ENCODE results near the gene MRPL34. TPM values are rescaled to one million over a fixed set of nuclear protein-coding genes. Genes with fewer than 3 reads are reported as not detected.
A peak's percentile ranks its signal among the peaks of the same experiment; 100 is the strongest.

The MRPL34 gene
- polyA plus RNA-seq, 2 donors = 72.1 to 102 TPM

- H3K4me3 ChIP-seq (ENCODE audit: low read depth in 1 of 2, low read length in 2 of 2) = no peak overlapping the region
- 79 to 89% methylated on average over 11 of the region's 11 CpGs for WGBS, 2 donors
- H3K4me1 ChIP-seq (ENCODE audit: control insufficient read depth in 2 of 2, insufficient read depth in 2 of 2, low read length in 1 of 2) = no peaks in the 10 kb centered on the region
- no peak overlapping the region for H3K27ac ChIP-seq (ENCODE audit: low read depth in 2 of 2, low read length in 1 of 2)
- peaks cover 0 to 3% of the 10 kb centered on the region in 2 donors for H3K9me3 ChIP-seq (ENCODE audit: control insufficient read depth in 2 of 2, insufficient read depth in 1 of 2, low read depth in 1 of 2, low read length in 1 of 2)
- peaks cover 9 to 39% of the 10 kb centered on the region in 2 donors for H3K36me3 ChIP-seq (ENCODE audit: control insufficient read depth in 2 of 2, insufficient read depth in 2 of 2, low read length in 1 of 2)
- no peaks in the 10 kb centered on the region for H3K27me3 ChIP-seq (ENCODE audit: control insufficient read depth in 1 of 2, insufficient read depth in 2 of 2, low read length in 2 of 2)
Observed at GRCh38 chr19:17320435-17320834, 14.8 kb downstream of the MRPL34 start.

DNA sequence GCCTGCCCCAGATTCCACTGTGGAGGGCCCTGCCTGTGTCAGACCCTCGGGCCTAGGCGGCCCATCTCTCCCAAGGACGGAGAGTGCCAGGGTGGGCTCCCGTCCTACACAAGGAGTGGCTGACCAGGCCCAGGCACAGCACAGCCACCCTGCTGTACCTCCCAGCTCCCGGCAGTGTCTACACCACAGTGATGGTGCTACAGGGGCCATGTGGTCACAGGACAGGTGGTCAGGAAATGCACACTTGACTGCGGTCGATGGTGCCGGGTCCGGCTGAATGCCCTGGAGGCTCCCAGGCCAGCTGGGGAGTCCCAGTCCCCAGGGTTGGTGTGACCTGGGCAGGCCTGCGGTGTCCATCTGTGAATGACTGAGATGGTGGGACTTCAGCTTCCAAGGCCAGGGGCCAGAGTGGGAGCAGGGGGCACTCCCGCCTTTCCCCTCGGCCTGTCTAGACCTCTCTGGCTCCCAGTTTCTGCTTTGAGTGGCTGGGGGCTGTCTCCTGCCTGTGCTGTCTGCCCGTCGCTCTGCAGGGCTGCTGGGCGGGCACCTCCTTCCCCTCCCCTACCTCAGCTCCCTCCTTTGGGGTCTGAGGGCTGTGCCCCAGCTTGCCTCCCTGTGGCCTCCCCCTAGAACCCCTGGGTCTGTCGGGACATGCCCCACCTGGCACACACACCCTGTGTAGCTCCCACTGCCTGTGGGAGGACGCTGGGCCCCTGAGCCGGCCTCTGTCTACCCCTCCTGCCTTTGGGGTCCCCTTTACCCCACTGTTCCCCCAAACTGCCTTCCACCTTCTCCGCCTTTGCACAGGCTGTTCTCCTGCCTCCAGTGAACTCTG, 16.2 kb downstream of the MRPL34 start:
- Histone ChIP-seq H3K27ac (ENCODE audit: low read depth in 2 of 2, low read length in 1 of 2) (no peak overlapping the region), H3K4me1 (ENCODE audit: control insufficient read depth in 2 of 2, insufficient read depth in 2 of 2, low read length in 1 of 2) (no peaks in the 10 kb centered on the region), H3K4me3 (ENCODE audit: low read depth in 1 of 2, low read length in 2 of 2) (no peak overlapping the region), H3K27me3 (ENCODE audit: control insufficient read depth in 1 of 2, insufficient read depth in 2 of 2, low read length in 2 of 2) (no peaks in the 10 kb centered on the region), H3K9me3 (ENCODE audit: control insufficient read depth in 2 of 2, insufficient read depth in 1 of 2, low read depth in 1 of 2, low read length in 1 of 2) (no peaks in the 10 kb centered on the region), H3K36me3 (ENCODE audit: control insufficient read depth in 2 of 2, insufficient read depth in 2 of 2, low read length in 1 of 2) (peaks cover 5 to 31% of the 10 kb centered on the region in 2 donors)
- 82 to 85% methylated on average over 19 of the region's 19 CpGs for WGBS, 2 donors

- no peaks in the 10 kb centered on the region for H3K4me1 ChIP-seq (ENCODE audit: control insufficient read depth in 2 of 2, insufficient read depth in 2 of 2, low read length in 1 of 2)
- H3K4me3 ChIP-seq (ENCODE audit: low read depth in 1 of 2, low read length in 2 of 2) = no peak overlapping the region
- H3K9me3 ChIP-seq (ENCODE audit: control insufficient read depth in 2 of 2, insufficient read depth in 1 of 2, low read depth in 1 of 2, low read length in 1 of 2) = no peaks in the 10 kb centered on the region
- H3K27ac ChIP-seq (ENCODE audit: low read depth in 2 of 2, low read length in 1 of 2) = no peak overlapping the region
- no peaks in the 10 kb centered on the region for H3K27me3 ChIP-seq (ENCODE audit: control insufficient read depth in 1 of 2, insufficient read depth in 2 of 2, low read length in 2 of 2)
- 70 to 78% methylated on average over 10 of the region's 10 CpGs for WGBS, 2 donors
- peaks cover 5 to 31% of the 10 kb centered on the region in 2 donors for H3K36me3 ChIP-seq (ENCODE audit: control insufficient read depth in 2 of 2, insufficient read depth in 2 of 2, low read length in 1 of 2)
Observed at GRCh38 chr19:17322854-17323253, 17.2 kb downstream of the MRPL34 start.

DNA sequence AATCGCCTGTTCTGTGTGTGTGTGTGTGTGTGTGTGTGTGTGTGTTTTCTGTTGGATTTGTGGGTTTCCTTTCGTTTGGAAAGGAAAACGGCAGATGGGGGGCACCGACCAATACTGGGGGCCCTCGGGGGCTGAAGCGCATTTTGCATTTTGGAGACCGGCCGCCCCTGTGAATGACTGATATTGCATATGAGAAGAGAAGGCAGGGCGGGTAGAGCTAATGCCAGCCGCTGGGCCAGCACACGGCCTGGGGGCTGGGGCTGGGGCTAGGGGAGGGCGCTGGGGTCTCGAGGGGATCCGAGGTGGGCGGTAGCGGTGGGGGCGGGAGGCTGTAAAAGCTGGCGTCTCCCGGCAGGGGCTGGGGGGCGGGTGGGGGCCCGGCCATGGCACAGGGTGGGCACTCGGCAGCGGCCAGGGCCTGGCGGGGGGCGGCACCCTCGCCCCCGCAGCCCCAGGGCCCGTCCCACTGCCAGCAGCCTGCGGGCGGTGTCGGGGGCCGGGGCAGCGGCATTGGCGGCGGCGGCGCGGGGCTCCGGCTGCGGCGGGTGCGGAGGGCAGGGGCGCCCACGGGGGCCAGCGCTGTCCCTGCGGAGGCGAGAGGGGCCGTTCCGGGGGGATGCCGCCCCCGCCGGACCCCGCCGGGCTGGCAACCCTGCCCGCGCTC, 17.8 kb downstream of the MRPL34 start:
- H3K4me1 ChIP-seq (ENCODE audit: control insufficient read depth in 2 of 2, insufficient read depth in 2 of 2, low read length in 1 of 2) = no peaks in the 10 kb centered on the region
- peaks cover 5 to 31% of the 10 kb centered on the region in 2 donors for H3K36me3 ChIP-seq (ENCODE audit: control insufficient read depth in 2 of 2, insufficient read depth in 2 of 2, low read length in 1 of 2)
- H3K27me3 ChIP-seq (ENCODE audit: control insufficient read depth in 1 of 2, insufficient read depth in 2 of 2, low read length in 2 of 2) = no peaks in the 10 kb centered on the region
- no peak overlapping the region for H3K4me3 ChIP-seq (ENCODE audit: low read depth in 1 of 2, low read length in 2 of 2)
- 42 to 44% methylated on average over 44 to 56 of the region's 56 CpGs for WGBS, 2 donors
- no peaks in the 10 kb centered on the region for H3K9me3 ChIP-seq (ENCODE audit: control insufficient read depth in 2 of 2, insufficient read depth in 1 of 2, low read depth in 1 of 2, low read length in 1 of 2)
- H3K27ac ChIP-seq (ENCODE audit: low read depth in 2 of 2, low read length in 1 of 2) = no peak overlapping the region

DNA sequence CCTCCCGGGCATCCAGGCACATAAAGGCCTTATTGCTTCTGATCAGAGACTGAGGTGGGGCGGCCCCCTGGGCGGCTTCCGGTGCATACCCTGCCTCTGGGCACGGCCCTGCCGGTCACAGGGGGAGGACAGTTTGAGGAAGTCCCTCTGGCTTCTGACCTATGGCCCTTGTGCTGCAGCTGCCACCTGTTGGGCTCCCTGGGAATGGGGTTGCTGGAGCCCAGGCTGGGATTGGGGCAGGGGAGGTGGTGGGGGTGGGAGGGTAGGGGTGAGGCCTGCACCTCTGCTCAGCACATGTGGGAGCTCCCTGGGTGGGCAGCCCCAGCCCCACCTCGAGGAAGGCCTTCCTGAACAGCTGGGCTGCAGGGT, 18.3 kb downstream of the MRPL34 start:
- H3K4me3 ChIP-seq (ENCODE audit: low read depth in 1 of 2, low read length in 2 of 2) = no peak overlapping the region
- no peaks in the 10 kb centered on the region for H3K27me3 ChIP-seq (ENCODE audit: control insufficient read depth in 1 of 2, insufficient read depth in 2 of 2, low read length in 2 of 2)
- H3K4me1 ChIP-seq (ENCODE audit: control insufficient read depth in 2 of 2, insufficient read depth in 2 of 2, low read length in 1 of 2) = peaks cover 2 to 4% of the 10 kb centered on the region in 2 donors
- WGBS, 2 donors = 30 to 33% methylated on average over 5 to 7 of the region's 7 CpGs
- H3K36me3 ChIP-seq (ENCODE audit: control insufficient read depth in 2 of 2, insufficient read depth in 2 of 2, low read length in 1 of 2) = peaks cover 5 to 30% of the 10 kb centered on the region in 2 donors
- H3K27ac ChIP-seq (ENCODE audit: low read depth in 2 of 2, low read length in 1 of 2) = no peak overlapping the region
- H3K9me3 ChIP-seq (ENCODE audit: control insufficient read depth in 2 of 2, insufficient read depth in 1 of 2, low read depth in 1 of 2, low read length in 1 of 2) = no peaks in the 10 kb centered on the region

GRCh38 chr19:17324357-17325114, 18.9 kb downstream of the MRPL34 start:
- 90 to 91% methylated on average over 28 of the region's 28 CpGs for WGBS, 2 donors
- H3K27me3 ChIP-seq (ENCODE audit: control insufficient read depth in 1 of 2, insufficient read depth in 2 of 2, low read length in 2 of 2) = no peaks in the 10 kb centered on the region
- H3K27ac ChIP-seq (ENCODE audit: low read depth in 2 of 2, low read length in 1 of 2) = no peak overlapping the region
- peaks cover 5 to 27% of the 10 kb centered on the region in 2 donors for H3K36me3 ChIP-seq (ENCODE audit: control insufficient read depth in 2 of 2, insufficient read depth in 2 of 2, low read length in 1 of 2)
- H3K4me3 ChIP-seq (ENCODE audit: low read depth in 1 of 2, low read length in 2 of 2) = no peak overlapping the region
- no peaks in the 10 kb centered on the region for H3K9me3 ChIP-seq (ENCODE audit: control insufficient read depth in 2 of 2, insufficient read depth in 1 of 2, low read depth in 1 of 2, low read length in 1 of 2)
- peaks cover 5 to 7% of the 10 kb centered on the region in 2 donors for H3K4me1 ChIP-seq (ENCODE audit: control insufficient read depth in 2 of 2, insufficient read depth in 2 of 2, low read length in 1 of 2)

DNA sequence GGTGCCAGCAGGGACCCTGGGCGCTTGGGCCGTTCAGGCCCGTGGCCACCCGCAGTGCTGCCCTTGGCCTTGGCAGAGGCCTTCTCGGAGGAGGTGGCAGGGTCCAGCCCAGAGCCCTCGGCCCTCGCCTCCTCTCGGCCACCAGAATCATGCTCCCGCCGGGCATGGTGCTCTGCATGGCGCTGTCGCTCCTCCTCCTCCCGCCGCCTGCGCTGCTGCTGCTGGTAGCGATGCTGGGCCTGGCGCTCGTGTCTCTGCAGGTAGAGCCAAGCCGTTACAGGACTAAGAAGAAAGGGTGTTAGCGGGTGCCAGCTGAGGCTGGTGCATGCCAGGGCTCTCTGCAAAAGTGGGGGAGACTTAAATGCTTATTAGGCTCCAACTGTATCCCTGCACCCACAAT, 19.5 kb downstream of the MRPL34 start:
- no peak overlapping the region for H3K27ac ChIP-seq (ENCODE audit: low read depth in 2 of 2, low read length in 1 of 2)
- peaks cover 0 to 4% of the 10 kb centered on the region in 2 donors for H3K27me3 ChIP-seq (ENCODE audit: control insufficient read depth in 1 of 2, insufficient read depth in 2 of 2, low read length in 2 of 2)
- H3K4me3 ChIP-seq (ENCODE audit: low read depth in 1 of 2, low read length in 2 of 2) = no peak overlapping the region
- peaks cover 4 to 25% of the 10 kb centered on the region in 2 donors for H3K36me3 ChIP-seq (ENCODE audit: control insufficient read depth in 2 of 2, insufficient read depth in 2 of 2, low read length in 1 of 2)
- H3K9me3 ChIP-seq (ENCODE audit: control insufficient read depth in 2 of 2, insufficient read depth in 1 of 2, low read depth in 1 of 2, low read length in 1 of 2) = peaks cover 0 to 2% of the 10 kb centered on the region in 2 donors
- peaks cover 5 to 10% of the 10 kb centered on the region in 2 donors for H3K4me1 ChIP-seq (ENCODE audit: control insufficient read depth in 2 of 2, insufficient read depth in 2 of 2, low read length in 1 of 2)
- WGBS, 2 donors = 93 to 94% methylated on average over 13 to 20 of the region's 20 CpGs

- peak overlapping the region in 1 of 2 donors; percentile 21 for H3K27ac ChIP-seq (ENCODE audit: low read depth in 2 of 2, low read length in 1 of 2)
- no peak overlapping the region for H3K4me3 ChIP-seq (ENCODE audit: low read depth in 1 of 2, low read length in 2 of 2)
- WGBS, 2 donors = 69 to 74% methylated on average over 17 of the region's 17 CpGs
- peaks cover 0 to 4% of the 10 kb centered on the region in 2 donors for H3K27me3 ChIP-seq (ENCODE audit: control insufficient read depth in 1 of 2, insufficient read depth in 2 of 2, low read length in 2 of 2)
- H3K4me1 ChIP-seq (ENCODE audit: control insufficient read depth in 2 of 2, insufficient read depth in 2 of 2, low read length in 1 of 2) = peaks cover 5 to 11% of the 10 kb centered on the region in 2 donors
- H3K36me3 ChIP-seq (ENCODE audit: control insufficient read depth in 2 of 2, insufficient read depth in 2 of 2, low read length in 1 of 2) = peaks cover 0 to 22% of the 10 kb centered on the region in 2 donors
- peaks cover 0 to 4% of the 10 kb centered on the region in 2 donors for H3K9me3 ChIP-seq (ENCODE audit: control insufficient read depth in 2 of 2, insufficient read depth in 1 of 2, low read depth in 1 of 2, low read length in 1 of 2)
Observed at GRCh38 chr19:17325881-17326594, 20.4 kb downstream of the MRPL34 start.

DNA sequence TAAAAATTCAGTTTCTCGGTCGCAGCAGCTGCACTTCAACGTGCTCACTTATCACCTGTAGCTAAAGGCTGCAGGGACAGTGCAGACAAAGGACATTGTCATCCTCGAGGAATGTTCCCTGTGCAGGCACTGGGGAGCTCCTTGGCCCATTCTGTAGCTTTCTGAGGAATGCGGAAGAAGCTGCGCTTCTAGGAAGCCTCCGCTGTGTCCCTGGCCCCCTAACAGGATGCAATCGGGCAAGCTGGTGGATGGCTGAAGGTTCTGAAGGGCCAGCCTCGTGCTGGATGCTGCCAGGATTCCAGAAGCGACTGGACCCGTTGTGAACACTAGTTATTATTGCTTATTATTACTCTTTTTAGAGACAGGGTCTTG, 20.9 kb downstream of the MRPL34 start:
- peak overlapping the region in 1 of 2 donors; percentile 21 for H3K27ac ChIP-seq (ENCODE audit: low read depth in 2 of 2, low read length in 1 of 2)
- WGBS, 2 donors = 76 to 82% methylated on average over 11 of the region's 11 CpGs
- peaks cover 0 to 20% of the 10 kb centered on the region in 2 donors for H3K36me3 ChIP-seq (ENCODE audit: control insufficient read depth in 2 of 2, insufficient read depth in 2 of 2, low read length in 1 of 2)
- peaks cover 0 to 4% of the 10 kb centered on the region in 2 donors for H3K9me3 ChIP-seq (ENCODE audit: control insufficient read depth in 2 of 2, insufficient read depth in 1 of 2, low read depth in 1 of 2, low read length in 1 of 2)
- H3K4me3 ChIP-seq (ENCODE audit: low read depth in 1 of 2, low read length in 2 of 2) = no peak overlapping the region
- H3K4me1 ChIP-seq (ENCODE audit: control insufficient read depth in 2 of 2, insufficient read depth in 2 of 2, low read length in 1 of 2) = peaks cover 5 to 11% of the 10 kb centered on the region in 2 donors
- H3K27me3 ChIP-seq (ENCODE audit: control insufficient read depth in 1 of 2, insufficient read depth in 2 of 2, low read length in 2 of 2) = peaks cover 0 to 4% of the 10 kb centered on the region in 2 donors

Measured in esophagus (tissue), 2 donors.